ENCODE data around the gene AMMECR1. TPM values are rescaled to one million over a fixed set of nuclear protein-coding genes. Genes with fewer than 3 reads are reported as not detected.

Gene AMMECR1
- total RNA-seq, 1 donor from 2014 or later: 16.0 TPM

DNA sequence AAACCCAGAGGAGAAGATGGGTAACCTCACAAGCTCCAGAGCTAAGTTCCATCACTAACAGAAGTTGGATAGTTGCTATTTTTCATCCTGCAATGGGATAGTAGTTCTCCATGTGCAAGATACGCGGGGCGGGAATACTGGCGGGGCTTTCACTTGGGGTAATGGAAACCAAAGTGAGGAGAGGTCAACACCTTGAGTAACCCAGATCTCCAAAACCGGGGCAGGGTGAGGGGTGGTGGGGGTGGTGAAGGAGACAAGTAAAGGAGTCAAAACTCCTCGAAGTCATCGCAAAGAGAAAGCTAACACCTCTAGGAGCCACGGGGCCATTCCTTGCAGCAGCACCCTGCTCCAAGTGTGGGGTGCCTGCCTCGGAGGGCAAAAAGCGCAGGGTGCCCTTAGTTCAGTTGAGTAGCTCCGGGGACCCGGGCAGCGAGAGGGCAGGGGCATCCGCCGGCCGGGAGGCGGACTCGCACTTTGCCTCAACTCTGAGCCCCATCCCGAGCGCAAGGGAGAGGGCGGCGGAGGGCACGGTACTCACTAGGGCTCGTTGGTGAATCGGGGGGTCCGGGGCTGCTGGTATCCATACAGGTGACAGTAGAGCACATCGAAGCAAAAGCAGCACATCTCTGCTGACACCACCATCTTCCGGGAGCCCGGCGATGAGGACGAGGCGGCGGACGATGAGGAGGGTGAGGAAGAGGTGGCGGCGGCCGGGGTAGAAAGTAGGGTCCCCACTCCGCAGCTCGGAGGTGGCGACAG, 645 bp downstream of the AMMECR1 start:
- TF ChIP-seq, protein P1, sequence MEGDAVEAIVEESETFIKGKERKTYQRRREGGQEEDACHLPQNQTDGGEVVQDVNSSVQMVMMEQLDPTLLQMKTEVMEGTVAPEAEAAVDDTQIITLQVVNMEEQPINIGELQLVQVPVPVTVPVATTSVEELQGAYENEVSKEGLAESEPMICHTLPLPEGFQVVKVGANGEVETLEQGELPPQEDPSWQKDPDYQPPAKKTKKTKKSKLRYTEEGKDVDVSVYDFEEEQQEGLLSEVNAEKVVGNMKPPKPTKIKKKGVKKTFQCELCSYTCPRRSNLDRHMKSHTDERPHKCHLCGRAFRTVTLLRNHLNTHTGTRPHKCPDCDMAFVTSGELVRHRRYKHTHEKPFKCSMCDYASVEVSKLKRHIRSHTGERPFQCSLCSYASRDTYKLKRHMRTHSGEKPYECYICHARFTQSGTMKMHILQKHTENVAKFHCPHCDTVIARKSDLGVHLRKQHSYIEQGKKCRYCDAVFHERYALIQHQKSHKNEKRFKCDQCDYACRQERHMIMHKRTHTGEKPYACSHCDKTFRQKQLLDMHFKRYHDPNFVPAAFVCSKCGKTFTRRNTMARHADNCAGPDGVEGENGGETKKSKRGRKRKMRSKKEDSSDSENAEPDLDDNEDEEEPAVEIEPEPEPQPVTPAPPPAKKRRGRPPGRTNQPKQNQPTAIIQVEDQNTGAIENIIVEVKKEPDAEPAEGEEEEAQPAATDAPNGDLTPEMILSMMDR (IDR thresholded peaks at IDR 0.05; ENCODE audit: insufficient read depth, low read length, poor library complexity, severe bottlenecking): no peak

DNA sequence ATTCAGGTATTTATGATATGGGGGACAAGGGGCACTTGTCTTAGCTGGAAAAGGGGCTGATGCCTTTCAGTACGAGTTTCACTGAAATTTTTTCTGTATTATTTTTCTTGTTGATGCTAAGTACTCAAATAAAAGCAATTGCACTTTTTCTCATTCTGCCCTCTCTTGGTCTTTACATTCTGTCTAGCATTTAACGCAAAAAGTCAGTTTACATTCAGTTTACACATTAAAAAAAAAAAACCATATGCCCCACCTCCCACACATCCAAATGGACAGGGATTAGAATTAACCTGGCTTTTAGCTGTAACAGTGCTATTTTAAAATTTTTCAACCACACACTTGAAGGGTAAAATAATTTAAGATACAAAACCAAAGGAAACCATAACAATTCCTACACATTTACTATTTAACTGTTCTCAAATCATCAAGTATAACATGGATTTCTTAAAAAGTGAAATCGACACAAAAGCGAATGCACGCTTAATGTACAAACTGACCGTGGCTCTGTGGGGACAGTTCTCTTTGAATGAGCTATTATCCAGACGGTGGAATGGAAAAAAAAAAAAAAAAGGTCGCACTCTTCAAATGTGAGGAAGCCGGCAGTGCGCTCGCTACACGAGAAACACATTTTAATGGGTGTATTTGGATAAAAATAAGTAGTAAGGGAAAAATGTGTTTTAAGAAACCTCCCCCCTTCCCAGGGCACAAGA, 1.4 kb downstream of the AMMECR1 start:
- H3K27me3 ChIP-seq (ENCODE audit: control insufficient read depth, insufficient read depth, low read length): no peaks in the 10 kb centered on the region
- DNase-seq (ENCODE audit: low read depth): no peak
- H3K36me3 ChIP-seq (ENCODE audit: control insufficient read depth, insufficient read depth, low read length): no peaks in the 10 kb centered on the region
- TF ChIP-seq, protein P1 (IDR thresholded peaks at IDR 0.05; ENCODE audit: insufficient read depth, low read length, poor library complexity, severe bottlenecking): no peak
- H3K4me3 ChIP-seq (ENCODE audit: low read depth, low read length): peak overlapping the region; percentile 81

More for the DNA sequence above, 645 bp downstream of the AMMECR1 start:
- no peak for DNase-seq (ENCODE audit: low read depth)
- Histone ChIP-seq H3K4me3 (ENCODE audit: low read depth, low read length) (peak overlapping the region; percentile 81), H3K36me3 (ENCODE audit: control insufficient read depth, insufficient read depth, low read length) (no peaks in the 10 kb centered on the region), H3K27me3 (ENCODE audit: control insufficient read depth, insufficient read depth, low read length) (no peaks in the 10 kb centered on the region)

DNA sequence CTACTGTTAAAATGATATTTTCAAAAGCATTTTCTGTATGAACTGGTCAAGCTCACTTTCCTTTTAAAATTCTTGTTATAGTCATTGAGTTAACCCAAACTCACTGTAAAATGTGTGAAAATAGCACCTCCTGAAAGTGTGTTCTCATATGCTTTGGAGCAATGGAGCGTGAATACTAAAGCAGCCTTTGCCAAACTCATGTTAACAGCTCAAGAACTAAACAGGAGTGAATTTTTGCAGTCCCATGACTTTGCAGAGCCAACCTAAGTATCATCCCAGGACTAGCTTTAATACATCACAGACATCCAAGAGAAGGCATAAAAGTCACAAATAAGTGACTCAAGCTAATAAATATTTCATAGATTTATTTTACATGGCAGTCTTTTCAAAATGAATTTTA, 2.3 kb downstream of the AMMECR1 start:
- no peaks in the 10 kb centered on the region for H3K36me3 ChIP-seq (ENCODE audit: control insufficient read depth, insufficient read depth, low read length)
- H3K4me3 ChIP-seq (ENCODE audit: low read depth, low read length): peak overlapping the region; percentile 81
- DNase-seq (ENCODE audit: low read depth): no peak
- H3K27me3 ChIP-seq (ENCODE audit: control insufficient read depth, insufficient read depth, low read length): no peaks in the 10 kb centered on the region
- TF ChIP-seq, protein P1 (IDR thresholded peaks at IDR 0.05; ENCODE audit: insufficient read depth, low read length, poor library complexity, severe bottlenecking): no peak

DNA sequence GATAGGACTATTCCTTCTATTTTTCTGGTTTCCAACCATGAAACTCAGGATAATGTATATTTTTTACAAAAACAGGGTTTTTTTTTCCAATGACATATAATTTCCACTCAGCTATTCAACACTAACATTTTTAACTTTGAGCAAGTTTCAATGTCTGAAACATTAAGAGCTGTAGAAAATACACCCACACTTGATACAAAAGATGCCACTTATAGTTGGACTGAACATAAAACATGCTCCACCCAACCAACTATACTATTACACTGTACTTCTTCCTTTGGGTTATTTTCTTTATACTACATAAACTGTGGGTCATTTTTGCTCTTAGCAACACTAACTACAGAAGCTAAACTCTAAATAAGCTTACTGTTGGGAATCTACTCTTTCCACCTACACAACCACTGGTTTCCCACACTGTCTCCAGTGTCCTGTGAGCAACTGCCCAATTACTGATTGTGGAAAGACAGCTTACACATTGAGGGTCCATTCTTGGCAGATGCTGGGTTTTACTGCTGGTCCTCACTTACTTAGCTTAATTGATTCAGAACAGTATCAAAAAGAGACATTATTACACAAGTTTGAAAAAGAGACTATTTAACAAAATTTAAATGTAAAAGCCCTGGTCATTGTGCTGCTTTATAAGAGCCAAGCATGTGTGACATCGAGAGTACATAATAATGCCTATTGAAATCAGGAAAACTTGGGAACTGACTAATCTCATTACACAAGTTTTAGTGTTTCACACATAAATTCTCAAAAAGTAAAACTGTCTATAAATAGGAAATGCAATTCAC, 6.3 kb downstream of the AMMECR1 start:
- DNase-seq (ENCODE audit: low read depth): no peak
- TF ChIP-seq, protein P1 (IDR thresholded peaks at IDR 0.05; ENCODE audit: insufficient read depth, low read length, poor library complexity, severe bottlenecking): no peak

DNA sequence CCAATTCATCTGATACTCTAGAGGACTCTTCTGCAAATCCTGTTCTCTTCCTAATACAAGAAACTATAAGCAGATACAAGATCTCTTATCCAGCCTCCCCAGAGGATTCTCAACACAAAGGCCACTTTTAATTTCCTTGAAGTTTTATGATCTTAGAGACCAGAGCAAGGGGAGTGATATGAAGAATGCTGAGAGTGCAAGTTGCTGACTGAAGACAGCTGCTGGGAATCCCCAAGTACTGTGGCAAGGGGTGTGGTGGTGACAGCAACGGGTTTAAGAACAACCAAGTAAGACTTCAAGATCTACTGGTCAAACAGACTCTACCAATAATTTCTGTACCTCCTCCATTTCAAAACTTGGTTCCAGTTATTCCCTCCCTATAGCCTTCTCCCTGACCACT, 7.0 kb downstream of the AMMECR1 start:
- TF ChIP-seq, protein P1 (IDR thresholded peaks at IDR 0.05; ENCODE audit: insufficient read depth, low read length, poor library complexity, severe bottlenecking): no peak
- DNase-seq (ENCODE audit: low read depth): no peak
- no peak overlapping the region for H3K4me3 ChIP-seq (ENCODE audit: low read depth, low read length)
- H3K27me3 ChIP-seq (ENCODE audit: control insufficient read depth, insufficient read depth, low read length): no peaks in the 10 kb centered on the region
- no peaks in the 10 kb centered on the region for H3K36me3 ChIP-seq (ENCODE audit: control insufficient read depth, insufficient read depth, low read length)

More for the DNA sequence above, 6.3 kb downstream of the AMMECR1 start:
- H3K4me3 ChIP-seq (ENCODE audit: low read depth, low read length): no peak overlapping the region
- H3K27me3 ChIP-seq (ENCODE audit: control insufficient read depth, insufficient read depth, low read length): no peaks in the 10 kb centered on the region
- H3K36me3 ChIP-seq (ENCODE audit: control insufficient read depth, insufficient read depth, low read length): no peaks in the 10 kb centered on the region
